NCI-H460 (cell line): ENCODE data around the gene GTF3C5. TPM values are rescaled to one million over a fixed set of nuclear protein-coding genes. Genes with fewer than 3 reads are reported as not detected.
A peak's percentile ranks its signal among the peaks of the same experiment; 100 is the strongest.

Source experiments
- DNase-seq: peaks from one replicate; pipeline ENCODE4 v3.0.0-alpha.2; 2016; ENCODE audit warnings: low read depth; ENCODE audit errors: extremely low read depth
- total RNA-seq: library from RNA; depleted of rRNA; stranded (reverse); fragments of >200 nt; shearing (Covaris generic); gene quantifications from 2 replicates; pipeline ENCODE4 v1.2.3, GENCODE V29; 2014

The GTF3C5 gene
- total RNA-seq, 1 experiment from 2014 or later: 63.1 TPM

- DNase-seq: no peak
Measured at GRCh38 chr9:133027134-133027533, 3.7 kb upstream of the GTF3C5 start.

DNA sequence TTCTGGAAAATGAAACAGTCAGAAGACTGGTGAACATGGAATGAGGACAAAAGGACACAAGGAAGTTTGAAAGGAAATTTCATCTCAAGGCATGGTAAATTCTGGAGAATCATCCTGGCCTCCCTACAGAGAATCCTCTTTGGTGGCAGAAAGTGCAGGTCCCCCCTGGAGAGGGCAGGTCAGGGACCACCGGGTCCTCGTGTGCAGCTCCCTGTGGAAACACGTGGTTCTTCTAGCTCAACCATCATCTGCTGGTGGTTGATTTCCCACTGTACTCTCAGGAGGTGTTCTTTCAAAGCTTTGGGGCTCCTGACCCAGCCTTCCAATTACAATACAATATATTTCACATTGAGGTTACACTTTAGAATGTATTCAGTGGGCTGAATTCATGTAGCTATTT lies 2.6 kb upstream of the GTF3C5 start:
- no peak for DNase-seq

DNA sequence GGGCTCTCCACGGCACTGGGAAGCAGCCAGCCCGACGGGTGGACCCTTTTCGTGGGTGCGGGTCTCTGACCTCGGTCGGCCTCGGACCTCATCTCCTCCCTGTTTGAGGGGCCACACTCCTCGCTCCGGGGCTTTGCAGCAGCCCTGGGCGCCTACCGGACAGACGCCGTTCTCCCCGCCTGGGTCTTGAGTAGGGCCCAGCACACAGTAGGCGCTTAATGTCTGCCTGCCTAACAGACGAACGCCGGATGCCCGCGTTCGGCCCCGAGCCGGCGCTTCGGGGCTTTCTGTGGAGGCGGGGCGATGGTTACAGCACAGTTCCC lies 842 bp upstream of the GTF3C5 start:
- no peak for DNase-seq

- no peak for DNase-seq
Measured at GRCh38 chr9:133031130-133031422, 279 bp downstream of the GTF3C5 start.

- DNase-seq: no peak
Measured at GRCh38 chr9:133031496-133031911, 707 bp downstream of the GTF3C5 start.

- no peak for DNase-seq
Measured at GRCh38 chr9:133032171-133032570, 1.4 kb downstream of the GTF3C5 start.

- no peak for DNase-seq
Measured at GRCh38 chr9:133035669-133036068, 4.9 kb downstream of the GTF3C5 start.

DNA sequence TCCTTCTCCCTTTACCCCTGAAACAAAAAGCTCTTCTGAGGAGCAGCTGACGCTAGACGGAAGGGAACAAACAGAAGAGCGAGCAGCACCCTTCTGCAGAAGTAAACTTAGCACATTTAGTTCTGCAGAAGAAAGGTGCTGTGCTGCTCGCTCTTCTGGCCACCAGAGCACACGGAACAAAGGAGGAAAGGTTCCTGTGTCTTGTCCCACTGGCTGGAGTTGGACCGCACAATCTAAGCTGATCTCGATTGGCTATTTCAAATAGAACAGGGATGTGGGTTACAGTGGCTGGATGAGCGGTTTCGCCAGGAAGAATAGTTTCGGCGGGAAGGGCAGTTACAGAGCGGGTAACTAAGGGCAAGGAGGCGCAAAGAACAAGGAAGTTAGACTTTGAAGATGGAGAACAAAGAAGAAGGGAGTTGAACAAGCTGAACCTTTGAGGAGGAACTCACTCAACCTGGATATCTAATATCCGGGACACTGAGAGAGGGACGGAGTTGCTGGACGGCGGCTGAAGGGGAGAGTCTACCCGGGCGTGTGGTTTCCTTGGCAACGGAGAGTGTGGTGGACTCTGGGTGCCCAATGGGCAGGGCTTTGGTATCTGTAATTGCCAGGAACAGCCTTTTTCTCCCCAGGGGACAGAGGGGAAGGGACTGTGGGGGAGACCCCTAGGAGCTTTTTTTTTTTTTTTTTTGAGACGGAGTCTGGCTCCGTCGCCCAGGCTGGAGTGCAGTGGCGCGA lies 7.1 kb downstream of the GTF3C5 start:
- DNase-seq: no peak

- DNase-seq: peak; percentile 23
Measured at GRCh38 chr9:133040892-133041479, 10.2 kb downstream of the GTF3C5 start.

- DNase-seq: no peak
Measured at GRCh38 chr9:133041958-133042357, 11.2 kb downstream of the GTF3C5 start.

- no peak for DNase-seq
Measured at GRCh38 chr9:133042676-133043075, 11.9 kb downstream of the GTF3C5 start.

DNA sequence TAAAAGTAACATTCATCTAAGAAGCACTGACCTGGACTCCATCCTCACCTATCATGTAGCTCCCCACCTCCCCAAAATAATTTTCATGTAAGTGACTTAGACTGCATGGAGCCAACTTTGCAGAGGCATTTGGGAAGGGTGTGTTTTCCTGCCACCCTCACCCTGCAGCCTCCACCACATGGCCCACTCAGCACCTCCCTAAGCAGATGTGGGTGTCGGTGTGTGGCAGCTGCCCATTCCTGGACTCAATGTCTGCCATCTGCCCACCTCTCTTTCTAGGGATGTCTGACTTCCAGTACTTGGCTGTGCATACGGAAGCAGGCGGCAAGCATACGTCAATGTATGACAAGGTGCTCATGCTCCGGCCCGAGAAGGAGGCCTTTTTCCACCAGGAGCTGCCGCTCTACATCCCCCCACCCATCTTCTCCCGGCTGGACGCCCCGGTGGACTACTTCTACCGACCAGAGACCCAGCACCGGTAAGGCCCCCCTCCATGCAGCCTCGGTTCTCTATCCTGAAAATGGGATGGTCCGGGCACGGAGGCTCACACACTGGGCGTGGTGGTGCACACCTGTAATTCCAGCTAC lies 12.7 kb downstream of the GTF3C5 start:
- DNase-seq: no peak

DNA sequence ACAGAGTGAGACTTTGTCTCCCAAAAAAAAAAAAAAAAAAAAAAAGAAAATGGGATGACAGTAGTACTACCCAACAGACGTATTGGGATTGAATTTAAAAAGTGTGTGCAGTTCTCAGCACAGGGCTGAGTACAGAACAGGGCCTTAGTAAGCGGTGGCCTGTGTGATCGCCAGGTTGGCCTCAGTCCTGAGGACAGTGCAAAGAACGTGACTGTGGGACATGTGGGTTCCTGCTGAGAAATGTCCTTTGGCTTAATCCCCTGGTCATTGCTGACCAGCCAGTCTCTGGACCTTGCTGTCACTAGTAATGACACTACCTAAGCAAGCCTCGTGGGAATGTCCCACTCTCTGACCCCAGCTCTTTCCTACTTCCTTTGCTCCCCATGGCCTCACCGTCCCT lies 13.3 kb downstream of the GTF3C5 start:
- DNase-seq: no peak

DNA sequence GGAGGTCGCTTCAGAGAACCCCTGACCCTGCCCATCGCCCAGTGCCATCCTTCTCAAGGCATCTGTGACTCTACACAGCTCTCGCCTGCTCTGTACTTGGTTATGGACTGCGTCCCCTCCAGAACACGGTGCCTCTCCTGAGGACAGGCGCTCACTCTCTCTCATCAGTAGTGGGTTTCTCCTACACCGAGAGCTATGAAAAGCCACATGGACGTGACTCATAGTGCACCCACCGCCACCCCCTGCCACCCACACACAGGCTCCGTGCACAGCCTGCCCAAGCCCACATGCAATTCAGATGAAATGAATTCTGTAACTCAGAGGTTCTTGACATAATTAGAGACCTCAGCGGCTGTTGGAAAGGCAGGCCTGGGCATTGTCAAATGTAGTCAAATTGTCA lies 13.9 kb downstream of the GTF3C5 start:
- no peak for DNase-seq

GRCh38 chr9:133045132-133045531 lies 14.3 kb downstream of the GTF3C5 start:
- no peak for DNase-seq

DNA sequence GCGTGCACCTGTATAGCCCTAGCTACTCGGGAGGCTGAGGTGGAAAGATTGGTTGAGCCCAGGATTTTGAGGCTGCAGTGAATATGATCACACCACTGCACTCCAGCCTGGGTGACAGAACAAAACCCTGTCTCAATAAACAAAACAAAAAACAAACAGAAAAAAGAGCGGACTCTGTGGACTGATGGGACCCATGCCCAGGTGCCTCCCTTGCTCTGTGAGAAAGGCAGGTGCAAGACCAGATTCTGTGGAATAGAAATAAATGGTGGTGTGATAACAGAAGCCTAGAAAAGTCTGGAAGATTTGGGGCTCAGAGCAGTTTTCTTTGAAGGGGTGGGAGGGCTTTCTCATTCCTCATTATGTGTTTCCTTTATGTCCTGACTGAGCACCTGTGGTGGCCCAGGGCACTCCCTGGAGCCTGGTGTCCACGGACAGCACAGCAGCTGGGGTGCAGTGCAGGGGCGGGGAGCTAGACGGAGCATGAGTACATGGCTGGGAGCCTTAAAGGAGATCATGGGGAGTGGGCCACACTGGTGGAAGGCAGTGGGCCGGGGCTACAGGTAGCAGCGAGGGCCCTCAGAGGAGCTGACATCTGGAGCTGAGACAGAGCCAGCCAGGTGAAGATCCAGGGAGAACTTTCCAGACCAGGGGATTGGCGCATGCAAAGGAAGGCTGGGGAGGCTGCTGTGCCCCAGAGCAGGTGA lies 15.6 kb downstream of the GTF3C5 start:
- no peak for DNase-seq

DNA sequence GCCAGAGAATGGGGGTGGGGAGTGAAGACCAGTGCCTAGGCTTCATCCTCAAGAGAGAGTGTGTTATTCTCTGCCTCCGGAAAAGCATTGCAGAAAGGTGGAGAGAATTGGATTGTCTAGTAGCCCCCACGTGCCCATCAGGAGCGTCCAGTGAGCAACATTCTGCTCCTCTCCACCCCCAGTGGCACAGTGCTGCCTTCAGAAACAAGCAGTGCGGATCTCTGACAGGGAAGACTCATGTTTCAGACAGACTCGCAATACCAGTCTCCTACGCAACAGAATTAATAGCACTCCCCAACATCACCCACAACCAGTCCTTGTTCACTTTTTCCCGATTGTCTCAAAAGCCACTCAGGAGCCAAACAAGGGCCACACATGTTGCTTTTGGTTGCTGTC lies 16.1 kb downstream of the GTF3C5 start:
- DNase-seq: no peak

DNA sequence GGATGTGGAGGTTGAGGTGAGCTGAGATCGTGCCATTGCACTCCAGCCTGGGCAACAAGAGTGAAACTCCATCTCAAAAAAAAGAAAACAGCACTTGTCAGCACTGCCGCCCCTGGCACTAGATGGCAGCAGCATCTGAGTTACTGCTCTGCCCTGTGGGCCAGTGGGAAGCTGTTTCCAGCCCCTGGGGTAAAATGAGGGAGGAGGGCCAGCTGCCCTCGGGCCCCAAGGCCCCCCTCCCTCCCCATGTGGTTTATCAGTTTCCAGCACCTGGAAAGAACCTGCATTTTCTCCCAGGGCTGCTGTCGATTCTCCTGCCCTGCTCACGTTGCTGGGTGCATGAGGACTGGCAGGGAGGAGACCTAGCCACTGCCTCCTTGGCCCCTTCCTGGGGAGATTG lies 17.8 kb downstream of the GTF3C5 start:
- peak; percentile 14 for DNase-seq

GRCh38 chr9:133049043-133049442 lies 18.2 kb downstream of the GTF3C5 start:
- DNase-seq: no peak

- no peak for DNase-seq
Measured at GRCh38 chr9:133050142-133050541, 19.3 kb downstream of the GTF3C5 start.

- DNase-seq: no peak
Measured at GRCh38 chr9:133050781-133051180, 20.0 kb downstream of the GTF3C5 start.
